ENCODE measurements around the gene ZNF2. TPM values are rescaled to one million over a fixed set of nuclear protein-coding genes. Genes with fewer than 3 reads are reported as not detected.
"Not testable (repeated sequence)": the region's sequence is repeated elsewhere in the genome, so short reads cannot be mapped to it uniquely, and the experiment has no call there.

The ZNF2 gene
- total and polyA plus RNA-seq, 2 experiments from 2014 or later, result 4.3 to 5.6 TPM

GRCh38 chr2:95185197-95185596 lies 19.6 kb downstream of the ZNF2 start:
- Histone ChIP-seq H3K4me2 (ENCODE audit: unreplicated experiment) (no peak overlapping the region), H3K9me3 (ENCODE audit: low read depth) (no peaks in the 10 kb centered on the region), H3F3A (ENCODE audit: insufficient read depth) (no peaks in the 10 kb centered on the region), H3K79me2 (ENCODE audit: insufficient read depth) (no peaks in the 10 kb centered on the region), H3K27ac (no peak overlapping the region), H4K20me1 (ENCODE audit: insufficient read depth) (no peaks in the 10 kb centered on the region), H2AFZ (no peak overlapping the region), H3K9me2 (ENCODE audit: insufficient read depth) (no peaks in the 10 kb centered on the region), H3K27me3 (replicated peaks; ENCODE audit: insufficient read depth) (peaks cover 5% of the 10 kb centered on the region; the same call in 1 of the 2 replicates), H3K36me3 (ENCODE audit: low read depth) (peaks cover 24% of the 10 kb centered on the region; the same call in 1 of the 2 replicates), H3K4me1 (ENCODE audit: insufficient read depth) (no peaks in the 10 kb centered on the region), H3K9ac (no peak overlapping the region), H3K4me3 (no peak overlapping the region)
- no peak for DNase-seq
- 95 to 100% methylated on average over 3 of the region's 3 CpGs for WGBS, 2 experiments (ENCODE audit: low coverage in 1 of 2, low lambda C conversion rate in 2 of 2, missing lambda C conversion rate in 2 of 2)
- no peak for TF ChIP-seq EZH2phosphoT487 (IDR thresholded peaks at IDR 0.05; ENCODE audit: insufficient read depth, low read depth)
- in situ Hi-C loops (cut with MboI), result no loop called here

GRCh38 chr2:95185973-95186372 lies 20.4 kb downstream of the ZNF2 start:
- DNase-seq, result no peak
- 72 to 78% methylated on average over 2 of the region's 2 CpGs for WGBS, 2 experiments (ENCODE audit: low coverage in 1 of 2, low lambda C conversion rate in 2 of 2, missing lambda C conversion rate in 2 of 2)

GRCh38 chr2:95192956-95193355 lies 27.3 kb downstream of the ZNF2 start:
- H3K9me3 ChIP-seq (ENCODE audit: low read depth); H3K27ac ChIP-seq; H3K4me2 ChIP-seq (ENCODE audit: unreplicated experiment); H3K4me1 ChIP-seq (ENCODE audit: insufficient read depth); H4K20me1 ChIP-seq (ENCODE audit: insufficient read depth); H3K36me3 ChIP-seq (ENCODE audit: low read depth); H3K79me2 ChIP-seq (ENCODE audit: insufficient read depth); in situ Hi-C loops (cut with MboI); H3K4me3 ChIP-seq; H3K9ac ChIP-seq; H3F3A ChIP-seq (ENCODE audit: insufficient read depth); H3K27me3 ChIP-seq (replicated peaks; ENCODE audit: insufficient read depth); H3K9me2 ChIP-seq (ENCODE audit: insufficient read depth): not testable (repeated sequence)
- 0 out of 2 replicates have a peak overlapping the region, but pooled peaks have one; percentile 45 for H2AFZ ChIP-seq
- WGBS, 2 experiments (ENCODE audit: low coverage in 1 of 2, low lambda C conversion rate in 2 of 2, missing lambda C conversion rate in 2 of 2), result 21 to 22% methylated on average over 15 of the region's 15 CpGs
- peak; percentile 50 for DNase-seq

More at GRCh38 chr2:95185973-95186372, 20.4 kb downstream of the ZNF2 start:
- peaks cover 18% of the 10 kb centered on the region; the same call in 1 of the 2 replicates for H3K36me3 ChIP-seq (ENCODE audit: low read depth)
- no peaks in the 10 kb centered on the region for H3F3A ChIP-seq (ENCODE audit: insufficient read depth)
- in situ Hi-C loops (cut with MboI), result no loop called here
- H3K9ac ChIP-seq, result no peak overlapping the region
- H3K27ac ChIP-seq, result no peak overlapping the region
- TF ChIP-seq EZH2phosphoT487 (IDR thresholded peaks at IDR 0.05; ENCODE audit: insufficient read depth, low read depth), result no peak
- no peak for TF ChIP-seq EZH2 (IDR thresholded peaks at IDR 0.05; ENCODE audit: insufficient read depth, poor library complexity, severe bottlenecking)
- no peaks in the 10 kb centered on the region for H3K4me1 ChIP-seq (ENCODE audit: insufficient read depth)
- no peaks in the 10 kb centered on the region for H3K9me3 ChIP-seq (ENCODE audit: low read depth)
- no peaks in the 10 kb centered on the region for H4K20me1 ChIP-seq (ENCODE audit: insufficient read depth)
- H3K79me2 ChIP-seq (ENCODE audit: insufficient read depth), result no peaks in the 10 kb centered on the region
- H3K4me2 ChIP-seq (ENCODE audit: unreplicated experiment), result no peak overlapping the region
- H3K27me3 ChIP-seq (replicated peaks; ENCODE audit: insufficient read depth), result peaks cover 9% of the 10 kb centered on the region; the same call in 1 of the 2 replicates
- no peak overlapping the region for H2AFZ ChIP-seq
- H3K4me3 ChIP-seq, result no peak overlapping the region
- H3K9me2 ChIP-seq (ENCODE audit: insufficient read depth), result no peaks in the 10 kb centered on the region

- no peaks in the 10 kb centered on the region for H3K79me2 ChIP-seq (ENCODE audit: insufficient read depth)
- no peak overlapping the region for H3K4me2 ChIP-seq (ENCODE audit: unreplicated experiment)
- no peak overlapping the region for H3K27ac ChIP-seq
- H2AFZ ChIP-seq, result no peak overlapping the region
- no peaks in the 10 kb centered on the region for H3K9me3 ChIP-seq (ENCODE audit: low read depth)
- no peak for TF ChIP-seq EZH2 (IDR thresholded peaks at IDR 0.05; ENCODE audit: insufficient read depth, poor library complexity, severe bottlenecking)
- TF ChIP-seq EZH2phosphoT487 (IDR thresholded peaks at IDR 0.05; ENCODE audit: insufficient read depth, low read depth), result no peak
- DNase-seq, result no peak
- 79 to 80% methylated on average over 4 of the region's 4 CpGs for WGBS, 2 experiments (ENCODE audit: low coverage in 1 of 2, low lambda C conversion rate in 2 of 2, missing lambda C conversion rate in 2 of 2)
- H3K9me2 ChIP-seq (ENCODE audit: insufficient read depth), result no peaks in the 10 kb centered on the region
- peaks cover 7% of the 10 kb centered on the region; the same call in 1 of the 2 replicates for H3K4me1 ChIP-seq (ENCODE audit: insufficient read depth)
- no peaks in the 10 kb centered on the region for H4K20me1 ChIP-seq (ENCODE audit: insufficient read depth)
- in situ Hi-C loops (cut with MboI), result no loop called here
- H3F3A ChIP-seq (ENCODE audit: insufficient read depth), result no peaks in the 10 kb centered on the region
- H3K27me3 ChIP-seq (replicated peaks; ENCODE audit: insufficient read depth), result no peaks in the 10 kb centered on the region
- no peaks in the 10 kb centered on the region for H3K36me3 ChIP-seq (ENCODE audit: low read depth)
- H3K4me3 ChIP-seq, result no peak overlapping the region
- H3K9ac ChIP-seq, result no peak overlapping the region
Observed at GRCh38 chr2:95203911-95204310, 38.3 kb downstream of the ZNF2 start.

- Histone ChIP-seq H3K27ac (no peak overlapping the region), H2AFZ (no peak overlapping the region), H3K36me3 (ENCODE audit: low read depth) (no peaks in the 10 kb centered on the region), H3K4me3 (no peak overlapping the region), H3K4me1 (ENCODE audit: insufficient read depth) (peaks cover 7% of the 10 kb centered on the region; the same call in 1 of the 2 replicates), H4K20me1 (ENCODE audit: insufficient read depth) (no peaks in the 10 kb centered on the region), H3K27me3 (replicated peaks; ENCODE audit: insufficient read depth) (no peaks in the 10 kb centered on the region), H3K9me3 (ENCODE audit: low read depth) (no peaks in the 10 kb centered on the region), H3F3A (ENCODE audit: insufficient read depth) (no peaks in the 10 kb centered on the region), H3K9ac (no peak overlapping the region), H3K79me2 (ENCODE audit: insufficient read depth) (no peaks in the 10 kb centered on the region), H3K4me2 (ENCODE audit: unreplicated experiment) (no peak overlapping the region), H3K9me2 (ENCODE audit: insufficient read depth) (no peaks in the 10 kb centered on the region)
- 55 to 64% methylated on average over 2 of the region's 2 CpGs for WGBS, 2 experiments (ENCODE audit: low coverage in 1 of 2, low lambda C conversion rate in 2 of 2, missing lambda C conversion rate in 2 of 2)
- TF ChIP-seq EZH2phosphoT487 (IDR thresholded peaks at IDR 0.05; ENCODE audit: insufficient read depth, low read depth) (no peak), EZH2 (IDR thresholded peaks at IDR 0.05; ENCODE audit: insufficient read depth, poor library complexity, severe bottlenecking) (no peak)
- DNase-seq, result no peak
- in situ Hi-C loops (cut with MboI), result no loop called here
Observed at GRCh38 chr2:95204396-95204795, 38.8 kb downstream of the ZNF2 start.

All from GM23248 (cell line).